ENCODE measurements around the gene UQCC5. TPM values are rescaled to one million over a fixed set of nuclear protein-coding genes. Genes with fewer than 3 reads are reported as not detected.

UQCC5 gene
- total RNA-seq, 1 donor from 2014 or later: 18.6 TPM

DNA sequence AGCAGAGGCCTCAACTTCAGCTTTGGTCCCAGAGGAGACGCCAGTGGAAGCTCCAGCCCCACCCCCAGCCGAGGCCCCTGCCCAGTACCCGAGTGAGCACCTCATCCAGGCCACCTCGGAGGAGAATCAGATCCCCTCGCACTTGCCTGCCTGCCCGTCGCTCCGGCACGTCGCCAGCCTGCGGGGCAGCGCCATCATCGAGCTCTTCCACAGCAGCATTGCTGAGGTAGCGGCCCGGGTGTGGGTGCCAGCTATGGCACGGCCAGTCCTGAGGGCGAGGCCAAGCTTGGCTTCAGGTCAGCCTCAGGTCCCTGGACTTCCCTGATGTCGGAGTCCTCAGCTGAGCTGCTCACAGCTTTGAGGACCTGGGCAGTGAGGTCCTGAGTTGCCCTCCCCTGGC lies 47.0 kb upstream of the UQCC5 start:
- no peaks in the 10 kb centered on the region for H3K27me3 Mint-ChIP-seq (ENCODE audit: unreplicated experiment)
- H3K4me3 Mint-ChIP-seq (ENCODE audit: unreplicated experiment): no peak overlapping the region
- no peak for DNase-seq (ENCODE audit: extremely low spot score, unreplicated experiment)
- TF ChIP-seq, protein P1, sequence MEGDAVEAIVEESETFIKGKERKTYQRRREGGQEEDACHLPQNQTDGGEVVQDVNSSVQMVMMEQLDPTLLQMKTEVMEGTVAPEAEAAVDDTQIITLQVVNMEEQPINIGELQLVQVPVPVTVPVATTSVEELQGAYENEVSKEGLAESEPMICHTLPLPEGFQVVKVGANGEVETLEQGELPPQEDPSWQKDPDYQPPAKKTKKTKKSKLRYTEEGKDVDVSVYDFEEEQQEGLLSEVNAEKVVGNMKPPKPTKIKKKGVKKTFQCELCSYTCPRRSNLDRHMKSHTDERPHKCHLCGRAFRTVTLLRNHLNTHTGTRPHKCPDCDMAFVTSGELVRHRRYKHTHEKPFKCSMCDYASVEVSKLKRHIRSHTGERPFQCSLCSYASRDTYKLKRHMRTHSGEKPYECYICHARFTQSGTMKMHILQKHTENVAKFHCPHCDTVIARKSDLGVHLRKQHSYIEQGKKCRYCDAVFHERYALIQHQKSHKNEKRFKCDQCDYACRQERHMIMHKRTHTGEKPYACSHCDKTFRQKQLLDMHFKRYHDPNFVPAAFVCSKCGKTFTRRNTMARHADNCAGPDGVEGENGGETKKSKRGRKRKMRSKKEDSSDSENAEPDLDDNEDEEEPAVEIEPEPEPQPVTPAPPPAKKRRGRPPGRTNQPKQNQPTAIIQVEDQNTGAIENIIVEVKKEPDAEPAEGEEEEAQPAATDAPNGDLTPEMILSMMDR (IDR thresholded peaks at IDR 0.05): no peak
- H3K36me3 Mint-ChIP-seq (ENCODE audit: unreplicated experiment): peaks cover 31% of the 10 kb centered on the region
- H3K4me1 Mint-ChIP-seq (ENCODE audit: unreplicated experiment): peaks cover 10% of the 10 kb centered on the region
- no peaks in the 10 kb centered on the region for H3K9me3 Mint-ChIP-seq (ENCODE audit: unreplicated experiment)
- no peak overlapping the region for H3K27ac Mint-ChIP-seq (ENCODE audit: unreplicated experiment)

DNA sequence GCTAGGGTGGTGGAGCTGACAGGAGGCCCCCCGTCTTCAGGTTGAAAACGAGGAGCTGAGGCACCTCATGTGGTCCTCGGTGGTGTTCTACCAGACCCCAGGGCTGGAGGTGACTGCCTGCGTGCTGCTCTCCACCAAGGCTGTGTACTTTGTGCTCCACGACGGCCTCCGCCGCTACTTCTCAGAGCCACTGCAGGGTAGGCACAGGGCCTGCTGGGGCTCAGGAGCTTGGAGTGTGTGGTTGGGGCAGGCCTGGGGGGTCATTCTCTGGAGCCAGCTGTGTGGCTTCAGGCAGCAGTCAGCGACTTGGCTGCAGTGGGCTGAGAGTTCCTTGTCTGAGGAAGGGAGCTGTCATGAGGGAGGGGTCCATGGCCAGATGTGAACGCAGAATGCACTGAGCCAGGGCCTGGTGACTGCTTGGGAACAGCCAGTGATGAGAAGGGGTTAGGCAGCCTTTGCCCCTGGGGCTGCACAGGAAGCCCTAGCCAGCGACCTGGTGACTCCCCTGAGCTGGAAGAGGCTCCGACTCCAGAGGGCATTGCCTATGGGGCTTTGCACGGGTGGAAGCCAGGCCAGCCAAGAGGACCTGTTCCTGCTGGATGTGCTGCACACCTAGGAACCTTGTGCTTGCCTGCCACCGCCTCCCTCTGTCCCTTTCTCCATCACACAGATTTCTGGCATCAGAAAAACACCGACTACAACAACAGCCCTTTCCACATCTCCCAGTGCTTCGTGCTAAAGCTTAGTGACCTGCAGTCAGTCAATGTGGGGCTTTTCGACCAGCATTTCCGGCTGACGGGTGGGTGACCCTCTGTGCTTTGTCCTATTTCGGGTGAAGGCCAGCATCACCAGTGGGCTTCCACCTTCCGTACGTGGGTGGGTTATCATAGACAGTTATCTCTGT lies 46.1 kb upstream of the UQCC5 start:
- H3K4me3 Mint-ChIP-seq (ENCODE audit: unreplicated experiment): no peak overlapping the region
- peak overlapping the region; percentile 14 for H3K27ac Mint-ChIP-seq (ENCODE audit: unreplicated experiment)
- H3K9me3 Mint-ChIP-seq (ENCODE audit: unreplicated experiment): no peaks in the 10 kb centered on the region
- TF ChIP-seq, protein P1 (IDR thresholded peaks at IDR 0.05): no peak
- no peak for DNase-seq (ENCODE audit: extremely low spot score, unreplicated experiment)
- H3K4me1 Mint-ChIP-seq (ENCODE audit: unreplicated experiment): peaks cover 10% of the 10 kb centered on the region
- peaks cover 27% of the 10 kb centered on the region for H3K36me3 Mint-ChIP-seq (ENCODE audit: unreplicated experiment)
- no peaks in the 10 kb centered on the region for H3K27me3 Mint-ChIP-seq (ENCODE audit: unreplicated experiment)

DNA sequence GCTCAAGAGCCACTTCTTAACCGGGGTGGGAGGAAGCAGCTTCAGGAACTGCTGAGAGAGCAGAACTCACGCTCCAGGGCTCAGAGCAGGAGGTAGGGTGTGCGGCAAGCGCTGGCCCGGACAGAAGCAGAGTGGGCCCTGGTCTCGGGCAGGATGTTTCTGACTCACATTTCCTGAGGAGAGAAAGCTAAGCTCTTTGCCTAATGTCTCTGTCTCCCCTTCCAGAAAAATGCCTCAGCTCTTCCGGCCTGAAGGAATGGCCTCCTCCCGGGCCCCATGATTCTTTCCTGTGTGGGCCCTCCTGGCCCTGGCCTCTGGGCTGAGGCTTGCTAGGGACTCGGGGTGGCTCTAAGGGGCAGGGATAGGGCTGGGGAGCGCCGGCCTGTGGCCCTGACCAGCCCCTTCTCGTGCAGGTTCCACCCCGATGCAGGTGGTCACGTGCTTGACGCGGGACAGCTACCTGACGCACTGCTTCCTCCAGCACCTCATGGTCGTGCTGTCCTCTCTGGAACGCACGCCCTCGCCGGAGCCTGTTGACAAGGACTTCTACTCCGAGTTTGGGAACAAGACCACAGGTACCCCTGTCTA lies 45.4 kb upstream of the UQCC5 start:
- TF ChIP-seq, protein P1 (IDR thresholded peaks at IDR 0.05): no peak
- Mint-ChIP-seq H3K27ac (ENCODE audit: unreplicated experiment) (peak overlapping the region; percentile 14), H3K4me3 (ENCODE audit: unreplicated experiment) (no peak overlapping the region)

DNA sequence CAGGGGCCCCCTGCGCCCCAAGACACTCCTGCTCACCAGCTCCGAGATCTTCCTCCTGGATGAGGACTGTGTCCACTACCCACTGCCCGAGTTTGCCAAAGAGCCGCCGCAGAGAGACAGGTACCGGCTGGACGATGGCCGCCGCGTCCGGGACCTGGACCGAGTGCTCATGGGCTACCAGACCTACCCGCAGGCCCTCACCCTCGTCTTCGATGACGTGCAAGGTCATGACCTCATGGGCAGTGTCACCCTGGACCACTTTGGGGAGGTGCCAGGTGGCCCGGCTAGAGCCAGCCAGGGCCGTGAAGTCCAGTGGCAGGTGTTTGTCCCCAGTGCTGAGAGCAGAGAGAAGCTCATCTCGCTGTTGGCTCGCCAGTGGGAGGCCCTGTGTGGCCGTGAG lies 44.3 kb upstream of the UQCC5 start:
- Mint-ChIP-seq H3K36me3 (ENCODE audit: unreplicated experiment) (peaks cover 22% of the 10 kb centered on the region), H3K4me1 (ENCODE audit: unreplicated experiment) (peaks cover 10% of the 10 kb centered on the region), H3K9me3 (ENCODE audit: unreplicated experiment) (no peaks in the 10 kb centered on the region), H3K27ac (ENCODE audit: unreplicated experiment) (no peak overlapping the region), H3K4me3 (ENCODE audit: unreplicated experiment) (no peak overlapping the region), H3K27me3 (ENCODE audit: unreplicated experiment) (no peaks in the 10 kb centered on the region)
- no peak for DNase-seq (ENCODE audit: extremely low spot score, unreplicated experiment)
- TF ChIP-seq, protein P1 (IDR thresholded peaks at IDR 0.05): no peak

More for the DNA sequence above, 45.4 kb upstream of the UQCC5 start:
- H3K36me3 Mint-ChIP-seq (ENCODE audit: unreplicated experiment): peaks cover 22% of the 10 kb centered on the region
- no peaks in the 10 kb centered on the region for H3K27me3 Mint-ChIP-seq (ENCODE audit: unreplicated experiment)
- H3K9me3 Mint-ChIP-seq (ENCODE audit: unreplicated experiment): no peaks in the 10 kb centered on the region
- H3K4me1 Mint-ChIP-seq (ENCODE audit: unreplicated experiment): peaks cover 10% of the 10 kb centered on the region
- no peak for DNase-seq (ENCODE audit: extremely low spot score, unreplicated experiment)
